ENCODE data around the gene AMIGO2.

AMIGO2 gene

DNA sequence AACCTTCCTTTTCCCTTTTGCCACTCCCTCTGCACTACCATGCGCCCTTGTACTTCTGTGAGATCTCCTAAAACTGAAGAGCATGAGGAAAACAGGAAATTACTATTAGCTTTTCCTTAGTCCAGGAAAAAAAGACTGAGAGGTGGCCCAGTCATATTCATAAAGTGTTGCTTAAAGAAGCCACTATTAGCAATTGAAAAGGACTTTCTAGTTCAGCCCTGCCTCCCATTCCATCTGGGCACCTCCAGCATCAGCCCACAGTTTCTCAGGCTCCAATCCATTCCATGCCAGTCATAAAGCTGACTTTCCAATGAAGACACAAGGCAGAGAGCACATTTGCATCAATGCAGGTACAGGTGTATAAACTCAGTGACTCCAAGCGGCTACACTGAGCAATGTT lies 19.9 kb upstream of the AMIGO2 start:
- DNase-seq (ENCODE audit: low read depth in 3 of 3, low spot score in 1 of 3): no peak

DNA sequence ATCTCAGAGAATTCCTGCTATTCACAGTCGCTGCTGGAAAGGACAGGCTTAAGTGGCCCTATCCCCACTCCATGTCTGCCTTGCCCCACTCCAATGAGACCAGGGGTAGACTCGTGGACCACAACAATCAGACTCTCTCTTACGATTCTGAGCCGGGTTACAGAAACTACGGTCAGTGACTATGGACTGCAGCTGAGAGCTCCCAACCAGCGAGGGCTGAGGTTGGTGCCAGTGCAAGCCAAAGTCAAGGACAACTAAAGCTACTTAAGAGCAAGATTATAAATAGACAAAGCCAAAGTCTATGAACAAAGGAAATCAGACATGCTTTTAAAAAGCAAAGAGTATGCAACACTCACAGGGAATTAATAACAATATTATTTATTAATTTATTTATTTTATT lies 18.3 kb upstream of the AMIGO2 start:
- DNase-seq (ENCODE audit: low read depth in 3 of 3, low spot score in 1 of 3): no peak

DNA sequence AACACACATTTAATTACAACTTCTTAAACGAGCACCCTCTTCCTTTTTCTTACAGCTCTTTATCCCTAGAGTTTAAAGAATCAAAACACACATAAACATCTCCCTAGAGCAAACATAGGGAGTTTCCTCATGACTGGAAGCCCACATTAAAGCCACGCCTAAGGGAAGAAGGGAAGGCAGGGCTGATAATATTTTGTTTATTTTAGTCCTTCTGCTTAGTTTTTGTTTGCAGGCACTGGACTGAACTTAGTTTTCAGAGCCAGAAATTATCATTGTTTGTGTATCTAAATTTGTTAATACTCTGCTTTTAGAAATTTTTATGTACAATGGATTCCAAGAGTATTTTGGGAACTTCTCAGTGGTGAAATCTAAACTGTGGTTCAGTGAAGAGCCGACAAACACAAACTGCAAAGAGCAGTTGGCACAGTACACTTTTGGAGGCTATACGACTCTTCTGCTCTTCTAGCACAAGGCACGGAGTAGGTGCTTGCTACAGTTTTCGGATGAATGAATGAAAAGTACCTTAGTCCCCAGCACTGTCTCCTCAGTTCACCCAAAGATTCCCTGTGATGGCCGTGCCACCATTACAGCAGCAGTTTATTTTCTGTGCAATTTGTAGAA lies 17.6 kb upstream of the AMIGO2 start:
- DNase-seq (ENCODE audit: low read depth in 3 of 3, low spot score in 1 of 3): no peak

DNA sequence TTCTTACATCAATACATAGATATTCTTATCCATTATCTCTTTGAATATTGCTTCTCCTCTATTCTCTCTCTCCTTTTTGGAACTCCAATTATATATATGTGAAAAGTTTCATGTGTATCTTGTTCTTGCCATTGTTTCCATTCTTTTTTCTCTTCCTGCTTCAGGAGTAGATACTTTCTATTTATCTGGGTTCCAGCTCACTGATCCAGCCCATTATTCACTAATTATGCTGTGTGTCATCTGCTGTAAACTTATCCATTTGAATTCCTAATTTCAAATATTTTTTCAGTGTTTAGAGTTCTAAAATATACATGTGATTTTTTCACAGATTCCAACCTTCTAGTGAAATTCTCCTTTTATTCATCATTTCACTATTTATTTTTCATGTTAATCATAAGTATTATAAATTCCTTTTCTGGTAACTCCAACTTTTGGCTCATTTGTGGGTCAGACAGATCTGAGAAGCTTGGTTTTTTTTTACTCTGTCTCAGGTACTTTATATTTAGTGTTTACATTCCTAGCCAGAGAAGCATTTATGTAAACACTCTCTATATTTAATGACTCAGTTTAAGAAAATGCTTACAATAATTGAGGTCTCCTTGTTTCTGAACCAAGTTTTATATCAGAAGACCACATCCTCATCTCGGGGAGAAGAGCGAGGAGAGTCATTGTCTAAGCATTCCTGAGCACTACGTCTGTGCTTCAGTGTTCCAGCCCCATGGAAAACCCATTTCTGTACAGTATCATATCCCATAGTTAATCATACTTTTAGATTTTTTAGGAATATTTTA lies 15.9 kb upstream of the AMIGO2 start:
- no peak for DNase-seq (ENCODE audit: low read depth in 3 of 3, low spot score in 1 of 3)

DNA sequence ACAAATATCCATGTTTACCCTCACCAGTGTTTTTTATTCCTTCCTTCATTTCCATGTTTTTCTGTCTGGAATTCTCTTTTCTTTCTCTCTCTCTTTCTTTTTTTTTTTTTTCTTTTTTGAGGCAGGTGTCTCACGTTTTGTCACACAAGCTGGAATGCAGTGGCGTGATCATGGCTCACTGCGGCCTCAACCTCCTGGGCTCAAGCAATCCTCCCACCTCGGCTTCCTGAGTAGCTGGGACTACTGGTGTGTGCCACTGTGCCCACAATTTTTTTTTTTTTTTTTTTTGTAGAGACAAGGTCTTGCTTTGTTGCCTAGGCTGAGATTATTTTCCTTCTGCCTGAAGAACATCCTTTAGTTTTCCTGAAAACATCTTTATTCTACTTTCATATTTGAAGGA lies 15.0 kb upstream of the AMIGO2 start:
- DNase-seq (ENCODE audit: low read depth in 3 of 3, low spot score in 1 of 3): no peak

DNA sequence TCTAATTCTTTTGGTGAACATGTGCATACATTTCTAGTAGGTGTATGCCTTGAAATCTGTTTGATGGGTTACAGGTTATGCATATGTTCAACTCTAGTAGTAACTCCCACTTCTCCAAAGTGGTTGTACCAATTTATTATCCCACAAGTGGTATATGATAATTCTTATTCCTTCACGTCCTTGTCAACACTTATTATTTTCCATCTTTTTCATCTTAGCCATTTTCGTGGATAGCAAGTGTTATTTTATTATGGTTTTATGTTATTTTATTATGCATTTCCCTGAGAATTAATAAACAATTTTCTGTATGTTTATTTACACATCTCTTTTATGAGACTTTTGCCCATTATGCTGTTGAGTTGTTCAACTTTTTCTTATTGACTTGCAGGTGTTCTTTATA lies 11.2 kb upstream of the AMIGO2 start:
- DNase-seq (ENCODE audit: low read depth in 3 of 3, low spot score in 1 of 3): no peak

DNA sequence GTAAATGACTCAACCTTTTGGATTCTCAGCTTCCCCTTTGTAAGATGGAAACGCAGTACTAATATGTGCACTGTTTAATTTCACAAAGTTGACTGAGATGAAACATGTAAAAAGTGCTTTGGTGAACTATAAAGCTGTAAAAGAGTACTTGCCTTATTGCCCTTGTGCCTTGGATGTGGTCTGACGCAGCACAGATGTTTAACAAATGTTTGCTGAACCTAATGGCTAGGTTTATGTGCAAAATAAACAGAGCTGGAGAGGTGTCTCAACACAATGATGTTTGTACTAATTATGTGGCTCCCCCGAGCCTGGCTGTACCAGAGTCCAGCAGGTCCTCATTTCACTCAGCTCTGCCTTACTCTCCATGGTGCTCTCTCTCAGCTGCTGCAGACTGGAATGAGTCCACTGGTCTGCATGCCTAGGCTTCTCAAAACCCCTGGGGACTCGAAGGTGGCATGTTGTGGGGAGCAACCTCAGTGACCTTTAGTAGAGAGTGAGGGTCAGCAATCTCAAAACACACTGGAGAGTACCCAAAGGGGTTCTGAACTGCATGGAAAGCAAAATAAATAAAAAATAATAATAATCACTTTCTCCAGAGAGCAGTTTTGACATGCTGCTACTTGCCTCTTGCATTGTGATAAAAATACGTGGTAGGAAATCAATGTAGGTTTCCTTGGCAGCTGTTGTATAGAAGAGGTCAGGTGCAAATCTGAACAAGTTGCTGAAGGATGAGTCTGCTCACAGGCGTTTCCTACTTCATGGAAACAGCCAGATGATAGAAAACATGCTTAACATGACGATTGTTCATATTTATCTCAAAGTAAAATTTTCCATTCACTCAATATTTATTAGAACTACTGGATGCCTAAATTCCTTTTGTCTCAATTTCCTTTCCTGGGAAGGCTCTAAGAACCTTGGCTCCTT lies 8.5 kb upstream of the AMIGO2 start:
- no peak for DNase-seq (ENCODE audit: low read depth in 3 of 3, low spot score in 1 of 3)

DNA sequence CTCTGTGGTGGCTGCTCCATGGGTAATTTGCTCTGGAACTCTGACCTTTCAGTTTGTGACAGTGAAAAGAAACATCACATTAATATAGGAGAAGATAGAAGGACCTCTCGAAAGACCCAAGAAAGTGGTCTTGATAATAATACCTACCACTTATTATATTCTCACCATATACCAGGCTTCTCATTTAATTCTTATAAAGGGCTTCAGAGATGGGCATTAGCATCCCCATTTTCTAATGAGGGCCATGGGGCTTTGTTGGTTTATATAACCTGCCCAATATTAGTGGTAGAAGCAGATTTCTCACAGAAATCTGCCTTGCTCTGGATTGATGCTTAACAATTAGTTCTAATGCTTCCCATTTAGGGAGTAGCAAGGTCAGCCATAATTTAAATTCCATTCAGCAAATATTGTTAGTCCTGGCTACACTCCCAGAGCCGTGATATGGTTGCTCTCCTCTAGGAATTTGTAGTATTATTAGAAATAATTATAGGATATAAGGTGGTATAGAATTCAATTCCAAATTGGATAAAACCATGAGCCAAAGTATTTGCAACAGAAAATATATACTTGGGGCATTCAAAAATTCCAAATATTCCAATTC lies 7.4 kb upstream of the AMIGO2 start:
- no peak for DNase-seq (ENCODE audit: low read depth in 3 of 3, low spot score in 1 of 3)

DNA sequence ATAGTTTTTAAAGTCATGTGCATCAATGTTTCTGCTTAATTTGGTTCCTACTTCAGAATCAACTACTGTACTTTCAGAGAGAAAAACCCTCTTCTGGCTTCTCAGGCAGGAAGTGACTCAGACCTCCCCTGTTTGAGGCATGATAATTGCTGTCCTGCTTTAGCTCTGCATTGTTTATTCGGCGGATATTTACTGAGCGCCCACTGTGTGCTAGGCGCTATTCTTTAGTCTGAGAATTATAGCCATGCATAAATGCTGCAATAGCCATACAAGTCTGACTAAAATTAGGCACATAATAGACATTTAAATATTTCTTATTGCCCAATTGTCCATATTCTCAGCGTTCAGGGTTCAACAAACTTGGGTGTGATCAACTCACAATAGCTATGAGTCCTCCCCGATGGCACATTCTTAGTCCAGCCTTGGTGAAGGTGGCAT lies 6.1 kb upstream of the AMIGO2 start:
- no peak for DNase-seq (ENCODE audit: low read depth in 3 of 3, low spot score in 1 of 3)

DNA sequence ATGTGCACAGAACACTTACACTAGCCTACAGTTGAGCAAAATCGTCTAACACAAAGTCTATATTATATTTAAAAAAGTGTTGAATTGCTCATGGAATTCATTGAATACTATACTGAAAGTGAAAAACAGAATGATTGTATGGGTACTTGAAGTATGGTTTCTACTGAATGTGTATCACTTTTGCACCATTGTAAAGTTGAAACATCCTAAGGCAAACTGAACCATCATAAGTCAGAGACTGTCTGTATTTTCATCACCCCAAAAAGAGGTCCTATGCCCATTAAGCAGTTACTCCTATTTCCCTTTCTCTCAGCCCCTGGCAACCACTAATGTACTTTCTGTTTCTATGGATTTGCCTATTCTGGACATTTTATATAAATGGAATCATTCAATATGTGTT lies 4.4 kb upstream of the AMIGO2 start:
- DNase-seq (ENCODE audit: low read depth in 3 of 3, low spot score in 1 of 3): no peak

DNA sequence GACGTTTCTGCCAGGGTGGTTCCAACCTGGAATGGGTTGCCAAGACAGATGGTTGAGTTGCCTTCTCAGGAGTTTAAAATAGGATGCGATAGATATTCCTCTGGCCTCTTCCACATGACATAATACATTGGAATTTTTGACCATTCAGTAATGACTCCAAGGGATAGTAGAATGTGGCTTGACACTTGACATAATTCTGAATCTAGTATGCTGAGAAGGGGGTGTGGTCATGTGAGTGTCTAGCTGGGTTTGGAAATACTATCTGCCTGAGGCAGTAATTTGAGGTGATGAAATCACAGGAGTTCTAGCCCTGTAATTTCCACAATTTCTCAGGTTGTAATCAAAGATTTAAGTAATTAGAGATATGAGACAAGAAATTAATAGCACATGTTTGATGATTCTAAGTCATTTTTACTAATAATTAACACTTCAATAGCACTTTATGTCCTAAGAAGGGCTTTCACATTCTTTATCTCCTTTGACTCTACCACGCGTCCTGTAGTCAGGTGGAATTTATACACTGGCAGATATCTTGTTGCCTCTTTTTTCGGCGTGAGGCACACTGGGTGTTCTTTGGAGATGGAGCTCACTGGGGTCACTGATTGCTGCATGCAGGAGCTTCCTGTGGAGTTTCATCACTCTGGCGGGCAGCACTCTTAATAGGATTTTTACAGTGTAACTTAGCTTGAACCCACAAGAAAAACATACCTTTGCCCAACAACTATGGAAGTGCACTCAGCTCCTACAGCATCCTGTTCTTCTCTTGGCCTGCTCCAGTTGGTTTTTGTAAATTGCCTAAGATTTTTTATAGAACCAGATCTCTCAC lies 3.2 kb upstream of the AMIGO2 start:
- DNase-seq (ENCODE audit: low read depth in 3 of 3, low spot score in 1 of 3): no peak

DNA sequence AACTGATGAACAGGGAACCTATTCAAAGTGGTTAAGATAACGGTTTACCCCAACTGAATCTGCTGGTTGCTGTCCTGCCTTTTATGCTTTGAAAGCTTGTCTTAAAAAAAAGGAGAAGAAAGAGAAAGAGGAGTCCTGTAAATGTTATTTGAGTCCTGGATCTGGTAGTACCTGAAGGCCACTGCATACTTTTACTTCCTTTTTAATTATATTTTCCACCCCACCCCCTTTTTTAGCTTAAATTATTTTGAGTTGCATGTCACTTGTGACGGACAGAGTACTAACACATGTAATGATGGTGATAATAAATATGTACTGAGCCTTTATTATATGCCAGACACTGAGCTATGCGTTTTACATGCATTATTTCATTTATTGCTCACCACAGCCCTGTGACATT lies 2.5 kb upstream of the AMIGO2 start:
- no peak for DNase-seq (ENCODE audit: low read depth in 3 of 3, low spot score in 1 of 3)

DNA sequence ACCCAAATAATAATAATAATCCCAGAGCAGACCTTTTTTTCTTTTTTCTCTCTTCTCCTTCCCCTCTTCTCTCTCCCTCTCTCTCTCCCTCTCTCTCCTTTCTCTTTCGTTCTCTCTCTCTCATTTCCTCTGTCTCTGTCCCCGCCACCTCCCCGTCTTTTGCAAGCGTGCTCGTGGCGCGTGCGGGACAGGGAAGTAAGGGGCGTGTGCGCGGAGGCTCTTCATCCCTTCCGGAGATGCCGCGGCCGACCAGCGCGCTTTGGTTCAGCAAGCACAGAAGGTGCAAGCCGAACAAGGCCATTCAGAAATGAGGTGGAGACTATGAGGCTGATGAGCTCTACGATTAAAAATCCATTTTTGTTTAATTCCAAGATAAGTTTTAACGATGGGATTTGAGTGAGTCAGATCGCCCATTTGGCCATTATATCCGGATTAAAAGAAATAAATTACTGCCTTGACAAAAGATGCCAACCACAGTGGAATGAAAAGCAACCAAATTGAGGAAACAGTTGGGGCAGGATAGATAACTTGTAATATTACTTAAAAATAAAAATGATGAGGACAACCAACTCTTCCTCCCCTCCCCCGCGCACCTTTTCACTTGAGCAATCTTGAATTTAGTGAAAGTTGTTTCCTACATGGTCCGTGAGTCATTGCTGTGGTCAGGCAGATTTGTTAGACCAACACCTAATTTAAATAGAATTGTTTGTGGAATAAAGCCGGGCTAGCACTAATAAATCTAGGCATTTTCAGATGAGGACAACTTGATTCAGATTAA lies 1.2 kb upstream of the AMIGO2 start:
- DNase-seq (ENCODE audit: low read depth in 3 of 3, low spot score in 1 of 3): peak in 1 of 3 donors; percentile 29

DNA sequence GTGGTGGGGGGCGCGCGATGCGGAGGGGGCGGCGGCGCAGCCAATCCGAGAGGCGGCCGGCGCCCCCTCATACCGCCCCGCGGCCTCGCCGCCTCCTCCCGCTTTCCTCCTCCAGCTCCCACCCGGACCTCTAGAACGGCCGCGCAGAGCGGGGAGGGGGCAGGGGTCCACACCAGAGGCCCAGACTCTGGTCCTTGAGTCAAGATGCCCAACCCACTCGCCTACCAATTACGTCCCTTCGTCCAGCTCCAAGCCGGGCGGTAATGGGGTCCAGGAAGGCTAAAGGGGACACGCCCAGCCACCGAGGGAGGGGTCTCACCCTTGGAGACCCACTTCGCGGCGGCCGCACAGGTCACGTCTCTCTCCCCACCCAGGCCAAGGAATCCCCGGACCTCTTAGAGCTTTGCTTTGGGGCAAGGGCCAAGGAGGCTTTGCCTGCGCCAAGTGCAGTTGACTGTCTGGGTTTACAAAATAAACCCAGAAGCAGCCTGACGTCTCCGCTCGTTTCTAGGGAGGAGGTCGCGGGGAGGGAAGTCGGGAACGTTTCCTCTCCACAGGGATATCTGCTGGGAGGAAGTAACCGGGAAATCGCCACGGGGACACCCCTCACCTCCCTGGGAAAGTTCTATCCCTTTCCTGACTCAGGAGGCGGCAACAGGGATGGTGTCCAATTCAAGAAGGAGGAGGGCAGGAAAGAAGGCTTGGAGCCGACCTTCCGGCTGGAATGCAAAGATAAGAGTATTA lies 394 bp upstream of the AMIGO2 start:
- DNase-seq (ENCODE audit: low read depth in 3 of 3, low spot score in 1 of 3): peak in 1 of 3 donors; percentile 25

DNA sequence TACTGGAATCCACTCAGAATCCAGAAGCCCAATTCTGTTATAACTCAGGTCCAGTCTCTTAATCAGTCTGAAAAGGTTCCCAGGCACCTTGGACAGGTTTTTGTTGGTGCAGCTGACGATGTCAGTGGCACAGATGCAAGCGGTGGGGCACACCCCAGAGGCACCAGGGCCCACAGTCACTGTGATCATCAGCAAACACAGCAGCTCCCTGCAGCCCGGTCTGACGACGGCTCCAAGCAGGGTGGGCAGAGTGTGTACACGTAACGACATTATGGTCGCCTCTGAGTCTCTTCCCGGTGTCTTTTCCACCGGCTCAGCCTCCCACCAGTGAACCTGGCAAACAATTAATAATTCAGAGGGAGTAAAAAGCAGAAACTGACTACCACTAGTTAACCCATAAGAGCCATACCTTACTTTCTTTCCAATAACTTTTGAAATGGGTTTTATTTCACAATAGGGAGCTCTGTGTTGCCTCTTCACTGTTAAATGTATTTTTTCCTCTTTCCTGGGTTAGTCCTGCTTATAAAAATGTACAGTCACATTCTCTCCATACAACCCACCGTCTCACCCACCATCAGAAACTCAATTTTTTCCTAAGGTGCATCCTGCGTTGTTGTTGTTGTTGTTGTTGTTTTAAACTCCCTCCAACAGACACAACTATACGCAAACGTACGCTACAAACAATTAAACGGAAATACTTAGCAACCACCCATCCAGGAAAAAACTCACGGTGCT lies 859 bp downstream of the AMIGO2 start:
- peak in 1 of 3 donors; percentile 7 for DNase-seq (ENCODE audit: low read depth in 3 of 3, low spot score in 1 of 3)

DNA sequence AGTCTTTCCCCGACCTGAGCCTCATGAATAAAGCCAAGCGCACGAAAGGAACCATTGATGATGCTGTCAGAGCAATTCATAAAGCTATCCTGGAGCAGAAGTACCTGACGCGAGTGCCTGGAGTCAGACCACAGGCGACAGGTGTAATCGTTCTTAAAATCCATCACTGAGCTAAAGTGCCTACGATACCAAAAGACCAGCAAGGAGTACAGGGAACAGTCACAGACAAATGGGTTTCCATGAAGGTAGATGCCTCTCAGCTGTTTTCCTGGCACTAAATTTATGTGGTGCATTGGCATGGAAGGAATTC lies 1.7 kb downstream of the AMIGO2 start:
- DNase-seq (ENCODE audit: low read depth in 3 of 3, low spot score in 1 of 3): no peak

DNA sequence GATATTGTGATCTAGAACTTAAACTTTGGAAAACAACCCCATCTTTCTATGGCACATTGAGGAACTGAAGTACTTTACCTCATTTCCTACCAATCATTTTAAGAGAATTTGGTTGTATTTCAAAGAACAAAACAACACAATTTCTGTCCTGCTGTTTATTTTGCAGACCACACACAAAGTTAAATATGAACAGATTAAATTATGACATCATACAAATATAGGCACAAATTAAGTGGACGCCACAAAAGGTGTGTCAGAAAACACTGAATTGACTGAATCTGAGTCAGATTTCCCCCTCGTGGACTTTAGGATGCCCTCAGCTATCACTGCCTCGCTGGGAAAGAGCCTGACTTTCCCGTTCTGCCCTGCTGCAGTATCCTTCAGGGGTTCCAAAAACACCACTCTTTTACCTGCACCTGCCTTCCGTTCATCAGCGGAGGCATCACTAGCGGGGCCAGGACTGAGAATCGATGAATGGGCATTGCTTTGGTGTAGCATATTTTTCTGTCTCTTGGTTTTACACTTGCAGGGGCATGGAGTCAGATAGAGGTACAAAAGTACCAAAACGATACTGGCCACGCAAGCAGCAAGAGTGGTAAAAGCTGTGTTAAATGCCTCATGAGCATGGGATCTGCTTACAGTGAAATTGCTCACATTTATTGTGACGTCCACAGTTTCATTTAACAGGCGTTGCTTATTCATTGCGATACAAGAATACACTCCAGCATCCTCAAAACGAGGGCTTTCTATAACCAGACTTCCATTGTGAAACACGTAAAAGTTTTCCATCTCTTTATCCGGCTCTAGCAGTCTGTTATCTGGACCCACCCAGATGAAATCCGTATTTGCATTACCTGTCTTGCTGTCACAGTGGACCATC lies 2.3 kb downstream of the AMIGO2 start:
- no peak for DNase-seq (ENCODE audit: low read depth in 3 of 3, low spot score in 1 of 3)
